T-helper 2 cell treated with Interferon-gamma antibody and Interleukin-4, amounts not matched to agents 5 μg/mL and 100 μg/mL, for 36 hours (primary cell): ENCODE data around the gene JAKMIP1.

Experiments
- DNase-seq: peaks from one replicate; pipeline ENCODE4 v3.0.0; 2021; ENCODE audit warnings: low spot score
- H3K27ac Mint-ChIP-seq: one replicate; pipeline ENCODE4 v1.8.0; 2021; ENCODE audit warnings: mild to moderate bottlenecking, mixed read lengths
- H3K27me3 Mint-ChIP-seq: one replicate; pipeline ENCODE4 v1.8.0; 2021; ENCODE audit warnings: low read depth, mixed read lengths
- H3K36me3 Mint-ChIP-seq: one replicate; pipeline ENCODE4 v1.8.0; 2021; ENCODE audit warnings: low read depth, mixed read lengths
- H3K4me1 Mint-ChIP-seq: one replicate; pipeline ENCODE4 v1.8.0; 2021; ENCODE audit warnings: low read depth, mixed read lengths
- H3K4me3 Mint-ChIP-seq: one replicate; pipeline ENCODE4 v1.8.0; 2022; ENCODE audit warnings: mild to moderate bottlenecking, moderate library complexity, mixed read lengths
- H3K9me3 Mint-ChIP-seq: one replicate; pipeline ENCODE4 v1.8.0; 2021; ENCODE audit warnings: mixed read lengths

Gene JAKMIP1

DNA sequence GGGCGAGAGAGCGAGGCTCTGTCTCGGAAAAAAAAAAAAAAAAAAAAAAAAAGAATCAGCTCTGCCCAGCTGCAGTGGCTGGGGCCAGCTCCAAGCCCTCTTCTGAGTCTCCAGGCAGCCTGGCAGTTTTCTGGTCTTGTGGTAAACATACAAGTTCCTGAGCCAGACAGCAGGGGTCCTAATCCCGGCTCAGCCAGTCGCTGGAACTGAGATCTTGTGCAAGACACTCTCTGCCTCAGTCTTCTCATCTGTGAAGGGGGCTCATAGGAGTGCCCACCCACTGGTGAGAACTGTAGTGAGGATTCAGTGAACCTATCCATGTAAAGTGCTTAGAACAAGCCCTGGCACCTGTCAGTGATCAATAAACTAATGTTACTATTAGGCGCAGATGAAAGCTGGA lies 223.9 kb downstream of the JAKMIP1 start:
- Mint-ChIP-seq H3K27me3 (peaks cover 10% of the 10 kb centered on the region), H3K9me3 (no peaks in the 10 kb centered on the region), H3K27ac (no peak overlapping the region), H3K4me3 (no peak overlapping the region), H3K4me1 (no peaks in the 10 kb centered on the region), H3K36me3 (no peaks in the 10 kb centered on the region)
- DNase-seq, result no peak
